Measurements from ENCODE around the gene PER3. TPM values are rescaled to one million over a fixed set of nuclear protein-coding genes. Genes with fewer than 3 reads are reported as not detected.

PER3 gene
- total RNA-seq, 1 donor from 2014 or later: 12.5 TPM

DNA sequence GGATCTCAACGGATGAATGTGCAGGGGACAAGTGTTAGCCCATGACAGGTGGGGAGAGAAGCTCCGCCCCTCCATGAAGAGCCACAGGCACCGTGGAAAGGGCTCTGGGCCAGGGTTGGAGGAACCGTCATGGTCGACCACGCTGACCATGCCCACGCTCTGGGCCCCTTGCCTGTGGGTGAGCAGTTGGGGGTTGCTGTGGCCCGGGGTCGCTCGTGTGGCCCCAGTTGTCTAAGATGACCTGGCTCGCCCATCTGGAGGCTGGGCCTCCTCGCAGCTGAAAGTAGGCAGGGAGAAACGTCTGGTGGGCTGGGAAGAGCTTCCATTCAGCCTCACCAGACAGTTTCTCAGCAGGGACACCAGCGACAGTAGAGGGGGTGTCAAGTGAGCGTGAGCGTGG, 81.9 kb downstream of the PER3 start:
- TF ChIP-seq, protein P1, sequence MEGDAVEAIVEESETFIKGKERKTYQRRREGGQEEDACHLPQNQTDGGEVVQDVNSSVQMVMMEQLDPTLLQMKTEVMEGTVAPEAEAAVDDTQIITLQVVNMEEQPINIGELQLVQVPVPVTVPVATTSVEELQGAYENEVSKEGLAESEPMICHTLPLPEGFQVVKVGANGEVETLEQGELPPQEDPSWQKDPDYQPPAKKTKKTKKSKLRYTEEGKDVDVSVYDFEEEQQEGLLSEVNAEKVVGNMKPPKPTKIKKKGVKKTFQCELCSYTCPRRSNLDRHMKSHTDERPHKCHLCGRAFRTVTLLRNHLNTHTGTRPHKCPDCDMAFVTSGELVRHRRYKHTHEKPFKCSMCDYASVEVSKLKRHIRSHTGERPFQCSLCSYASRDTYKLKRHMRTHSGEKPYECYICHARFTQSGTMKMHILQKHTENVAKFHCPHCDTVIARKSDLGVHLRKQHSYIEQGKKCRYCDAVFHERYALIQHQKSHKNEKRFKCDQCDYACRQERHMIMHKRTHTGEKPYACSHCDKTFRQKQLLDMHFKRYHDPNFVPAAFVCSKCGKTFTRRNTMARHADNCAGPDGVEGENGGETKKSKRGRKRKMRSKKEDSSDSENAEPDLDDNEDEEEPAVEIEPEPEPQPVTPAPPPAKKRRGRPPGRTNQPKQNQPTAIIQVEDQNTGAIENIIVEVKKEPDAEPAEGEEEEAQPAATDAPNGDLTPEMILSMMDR (IDR thresholded peaks at IDR 0.05; ENCODE audit: borderline replicate concordance): no peak
- no peaks in the 10 kb centered on the region for H3K4me1 ChIP-seq
- peaks cover 7% of the 10 kb centered on the region for H3K27me3 ChIP-seq (ENCODE audit: low read depth)
- H3K36me3 ChIP-seq: no peaks in the 10 kb centered on the region
- no peak for DNase-seq
- no peak overlapping the region for H3K4me3 ChIP-seq
- H3K9me3 ChIP-seq (replicated peaks): peaks cover 5% of the 10 kb centered on the region
- H3K27ac ChIP-seq (replicated peaks): no peak overlapping the region
- intact Hi-C loops (cut with micrococcal nuclease): no loop called here

DNA sequence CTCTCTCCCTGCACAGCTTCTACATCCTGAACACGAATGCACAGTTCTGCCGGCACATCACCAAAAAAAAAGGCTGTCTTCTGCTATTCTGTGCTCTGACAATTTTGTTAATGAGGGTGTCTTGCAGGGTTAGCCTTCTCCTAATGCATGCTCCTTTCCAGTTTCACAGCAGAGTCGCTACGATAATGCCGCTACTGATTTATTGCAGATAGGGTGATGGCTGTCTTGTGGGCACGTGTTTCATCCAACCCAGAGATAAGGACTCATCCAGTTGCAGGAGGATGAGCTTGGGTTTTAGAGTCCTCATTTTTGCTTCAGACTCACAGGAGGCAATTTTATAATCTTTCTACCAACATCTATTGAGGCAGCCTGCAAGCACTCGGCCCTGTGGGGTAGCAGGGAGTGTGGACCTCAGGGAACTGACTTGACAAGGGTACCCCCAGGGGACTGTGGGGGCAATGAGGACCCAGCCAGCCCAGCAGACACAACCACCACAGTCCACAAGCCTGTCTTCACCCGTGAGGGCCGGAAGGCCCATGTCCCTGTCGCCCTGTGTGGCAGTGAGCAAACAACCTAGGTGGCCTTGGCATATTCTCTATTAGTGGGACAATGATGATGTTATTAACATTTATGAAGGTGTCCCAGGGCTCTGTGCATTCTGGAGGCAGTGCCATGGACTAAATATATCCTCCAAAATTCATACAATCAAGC, 84.1 kb downstream of the PER3 start:
- Histone ChIP-seq H3K4me3 (no peak overlapping the region), H3K27me3 (ENCODE audit: low read depth) (peaks cover 7% of the 10 kb centered on the region), H3K27ac (replicated peaks) (no peak overlapping the region), H3K9me3 (replicated peaks) (peaks cover 5% of the 10 kb centered on the region), H3K36me3 (no peaks in the 10 kb centered on the region), H3K4me1 (no peaks in the 10 kb centered on the region)
- intact Hi-C loops (cut with micrococcal nuclease): no loop called here
- DNase-seq: no peak
- TF ChIP-seq, protein P1 (IDR thresholded peaks at IDR 0.05; ENCODE audit: borderline replicate concordance): no peak

DNA sequence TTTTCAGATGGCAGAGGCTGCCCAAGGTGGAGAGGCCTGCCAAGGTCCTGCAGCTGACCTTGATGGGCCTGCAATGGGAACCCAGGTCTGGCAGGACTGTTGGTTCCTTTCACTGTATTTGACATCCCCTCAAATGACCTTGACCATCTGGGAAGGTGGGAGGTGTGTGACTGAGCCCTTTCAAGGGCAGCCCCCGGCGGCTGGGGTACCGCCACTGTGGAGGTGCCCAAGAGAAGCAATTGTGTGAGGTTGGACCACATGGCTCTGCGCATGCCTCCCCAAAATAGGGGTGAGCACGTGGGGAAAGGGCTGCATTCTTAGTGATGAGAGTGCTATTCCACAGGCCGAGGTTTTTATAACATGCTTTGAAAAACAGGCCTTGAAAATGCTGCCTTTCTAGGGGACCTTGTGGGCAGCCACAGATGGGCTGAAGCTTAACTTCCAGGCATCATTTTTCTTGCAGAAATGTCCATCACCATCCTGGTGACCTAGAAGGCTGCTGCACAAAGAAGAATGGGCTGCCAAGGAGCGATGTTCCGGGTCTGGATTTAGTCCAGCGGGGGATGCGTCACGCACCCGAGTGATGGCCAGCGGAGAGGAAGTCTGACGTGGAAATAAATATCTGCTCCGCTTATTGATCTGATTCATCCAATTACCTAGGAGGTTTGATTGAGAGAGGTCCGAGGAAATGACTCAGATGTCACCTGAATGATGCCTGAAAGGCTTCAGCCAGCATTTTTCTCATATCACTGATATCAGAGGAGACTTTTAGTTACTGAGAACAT, 85.2 kb downstream of the PER3 start:
- peaks cover 5% of the 10 kb centered on the region for H3K9me3 ChIP-seq (replicated peaks)

DNA sequence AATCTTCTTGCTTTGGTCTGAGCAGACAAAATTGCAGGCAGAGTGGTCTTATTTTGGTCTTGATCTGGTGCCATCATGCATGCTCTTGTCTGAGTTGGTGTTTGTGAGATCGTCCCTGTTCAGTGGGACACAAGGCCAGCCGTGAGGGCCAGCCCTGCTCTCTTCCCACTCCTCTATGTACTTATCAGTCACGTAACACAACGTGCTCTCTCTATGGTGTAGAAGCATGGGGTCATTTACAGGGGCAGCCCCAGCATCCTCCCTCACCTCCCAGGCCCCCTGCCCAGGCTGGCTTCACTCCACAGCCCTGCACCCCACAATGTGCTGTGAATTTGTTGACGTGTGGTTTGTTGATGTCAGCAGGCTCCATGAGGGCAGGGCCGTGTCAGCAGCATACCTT, 87.0 kb downstream of the PER3 start:
- peaks cover 20% of the 10 kb centered on the region for H3K27me3 ChIP-seq (ENCODE audit: low read depth)
- no peak for DNase-seq
- no peak overlapping the region for H3K4me3 ChIP-seq
- peaks cover 5% of the 10 kb centered on the region for H3K9me3 ChIP-seq (replicated peaks)
- TF ChIP-seq, protein P1 (IDR thresholded peaks at IDR 0.05; ENCODE audit: borderline replicate concordance): no peak
- H3K4me1 ChIP-seq: no peaks in the 10 kb centered on the region
- H3K27ac ChIP-seq (replicated peaks): no peak overlapping the region
- no peaks in the 10 kb centered on the region for H3K36me3 ChIP-seq
- intact Hi-C loops (cut with micrococcal nuclease): no loop called here

More for the DNA sequence above, 85.2 kb downstream of the PER3 start:
- peaks cover 13% of the 10 kb centered on the region for H3K27me3 ChIP-seq (ENCODE audit: low read depth)
- TF ChIP-seq, protein P1 (IDR thresholded peaks at IDR 0.05; ENCODE audit: borderline replicate concordance): no peak
- no peaks in the 10 kb centered on the region for H3K4me1 ChIP-seq
- intact Hi-C loops (cut with micrococcal nuclease): no loop called here
- H3K27ac ChIP-seq (replicated peaks): no peak overlapping the region
- H3K36me3 ChIP-seq: no peaks in the 10 kb centered on the region
- no peak overlapping the region for H3K4me3 ChIP-seq
- no peak for DNase-seq

DNA sequence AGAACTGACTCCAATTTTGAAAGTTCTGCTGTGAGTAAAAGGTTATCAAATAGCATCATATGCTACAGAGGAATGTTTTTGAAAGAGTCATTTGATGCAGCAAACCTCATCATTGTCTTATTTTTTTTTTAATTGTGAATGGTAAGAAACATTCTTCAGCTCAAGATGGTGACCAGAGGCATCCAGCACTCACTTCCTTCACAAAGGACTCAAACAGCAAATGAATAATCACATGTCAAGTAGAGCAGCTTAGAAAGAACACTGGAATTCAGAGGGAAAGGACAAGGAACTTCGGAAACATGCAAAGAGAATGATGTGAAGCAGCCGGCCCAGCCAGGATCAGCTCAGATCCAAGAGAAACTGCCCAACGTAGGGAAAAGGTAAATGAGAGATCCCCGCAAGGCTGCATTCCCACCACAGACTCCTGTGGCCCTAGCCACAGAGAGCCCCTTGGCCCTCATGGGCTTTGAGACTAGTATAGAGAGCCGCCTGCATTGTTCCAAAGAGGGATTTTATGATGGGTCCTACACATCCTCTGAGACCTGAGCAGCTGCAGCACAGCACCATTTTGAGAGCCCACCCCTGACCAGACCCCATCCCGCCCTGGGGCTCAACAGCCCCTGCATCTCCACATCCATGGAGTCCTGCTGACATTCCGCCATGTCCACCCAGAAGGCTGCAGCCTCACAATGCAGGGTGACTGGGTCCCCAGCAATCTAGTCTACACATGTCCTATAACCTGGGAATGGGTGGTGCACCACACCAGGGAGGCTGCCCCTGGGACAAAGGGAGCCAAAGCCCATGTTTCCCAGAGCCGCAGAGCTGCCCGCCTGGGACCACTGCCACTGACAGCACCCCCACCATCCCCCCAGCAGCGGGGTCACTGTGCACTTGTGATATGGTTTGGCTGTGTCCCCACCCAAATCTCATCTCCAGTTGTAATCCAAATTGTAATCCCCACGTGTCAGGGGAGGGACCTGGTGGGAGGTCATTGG, 90.0 kb downstream of the PER3 start:
- Histone ChIP-seq H3K27ac (replicated peaks) (no peak overlapping the region), H3K9me3 (replicated peaks) (peaks cover 27% of the 10 kb centered on the region), H3K4me1 (no peaks in the 10 kb centered on the region), H3K27me3 (ENCODE audit: low read depth) (peaks cover 17% of the 10 kb centered on the region), H3K4me3 (no peak overlapping the region), H3K36me3 (no peaks in the 10 kb centered on the region)
- TF ChIP-seq, protein P1 (IDR thresholded peaks at IDR 0.05; ENCODE audit: borderline replicate concordance): no peak
- intact Hi-C loops (cut with micrococcal nuclease): no loop called here
- DNase-seq: no peak
